ENCODE results near the gene LARGE2. TPM values are rescaled to one million over a fixed set of nuclear protein-coding genes. Genes with fewer than 3 reads are reported as not detected.

Gene LARGE2
- total and polyA plus RNA-seq, 10 of the 15 experiments (the other 5 are each of a cell fraction or from before 2014, with no cell fraction given): 0.03 to 0.41 (median 0.19) TPM; not detected in 6

GRCh38 chr11:45885921-45886721 is 36.3 kb upstream of the LARGE2 start (continued):
- TF ChIP-seq CUX1 (IDR thresholded peaks at IDR 0.05; ENCODE audit: insufficient replicate concordance, low read depth, low read length): no peak
- TF ChIP-seq SMAD5 (IDR thresholded peaks at IDR 0.05; ENCODE audit: low read depth): no peak
- TF ChIP-seq NFYB (IDR thresholded peaks at IDR 0.05; ENCODE audit: insufficient read depth, low read depth, low read length): no peak

- no peak for ATAC-seq
- ChIA-PET RAD21 (ENCODE audit: unreplicated experiment) (no interaction called here), POLR2A (no interaction called here), SMC1A (ENCODE audit: uncharacterized antibody, unreplicated experiment) (interaction anchor here (0.9 kb wide), 1 partner anchor 45 kb away, joined by 3 read pairs; no protein-coding TSS in a partner anchor), CTCF (no interaction called here)
- no peak overlapping the region for H3K4me2 ChIP-seq (ENCODE audit: control insufficient read depth, insufficient read depth)
- no peak overlapping the region for H3K4me3 ChIP-seq
- intact Hi-C loops (cut with micrococcal nuclease; ENCODE audit: unreplicated experiment): no loop called here
- no TSS peak for BruUV-seq (replicated peaks)
- FAIRE-seq: no peak
- in situ Hi-C loops (cut with MboI): no loop called here
- no peaks in the 10 kb centered on the region for H3K36me3 ChIP-seq (ENCODE audit: control insufficient read depth in 2 of 2, insufficient read depth in 2 of 2, low read length in 1 of 2)
- no peaks in the 10 kb centered on the region for H3K4me1 ChIP-seq (ENCODE audit: control insufficient read depth, insufficient read depth, low read length)
- DNase-seq (ENCODE audit: low read depth, low spot score): no peak
- H4K20me1 ChIP-seq (ENCODE audit: control insufficient read depth, insufficient read depth): peaks cover 3% of the 10 kb centered on the region; the same call in 1 of the 2 replicates
- H3K9ac ChIP-seq (ENCODE audit: control insufficient read depth, insufficient read depth, low read length): no peak overlapping the region
- no peaks in the 10 kb centered on the region for H3K27me3 ChIP-seq (replicated peaks in 1 of 2; ENCODE audit: control insufficient read depth in 2 of 2, insufficient read depth in 2 of 2, low read length in 1 of 2)
- H2AFZ ChIP-seq (ENCODE audit: control insufficient read depth, low read depth, low read length): no peak overlapping the region
- H3K27ac ChIP-seq (ENCODE audit: control insufficient read depth, insufficient read depth): no peak overlapping the region
- no peaks in the 10 kb centered on the region for H3K9me3 ChIP-seq (replicated peaks; ENCODE audit: control insufficient read depth, insufficient read depth, low read length)
- 90% methylated on average over 4 of the region's 4 CpGs for WGBS (ENCODE audit: insufficient coverage, insufficient replicate concordance, low lambda C conversion rate, missing lambda C conversion rate)
- H3K79me2 ChIP-seq (ENCODE audit: control insufficient read depth, insufficient read depth, low read length): no peaks in the 10 kb centered on the region
- TF ChIP-seq NFYB (IDR thresholded peaks at IDR 0.05; ENCODE audit: insufficient read depth, low read depth, low read length) (no peak), CUX1 (IDR thresholded peaks at IDR 0.05; ENCODE audit: insufficient replicate concordance, low read depth, low read length) (no peak), CEBPB (IDR thresholded peaks at IDR 0.05; ENCODE audit: borderline replicate concordance in 1 of 2, low read depth in 2 of 2, low read length in 2 of 2) (no peak), PML (IDR thresholded peaks at IDR 0.05; ENCODE audit: low read length) (no peak), ETV6 (conservative IDR thresholded peaks at IDR 0.05 in 1 of 2, IDR thresholded peaks at IDR 0.05 in 1 of 2; ENCODE audit: borderline replicate concordance in 1 of 2, low read depth in 1 of 2) (no peak), STAT3 (IDR thresholded peaks at IDR 0.05; ENCODE audit: low read depth, low read length) (no peak), SMAD1 (IDR thresholded peaks at IDR 0.05; ENCODE audit: low read depth, partially characterized antibody) (no peak)
These were observed 35.5 kb upstream of the LARGE2 start for GRCh38 chr11:45886816-45887520.

All from GM12878 (cell line).